CD14-positive monocyte (primary cell): Measurements from ENCODE around the gene BSND. TPM values are rescaled to one million over a fixed set of nuclear protein-coding genes. Genes with fewer than 3 reads are reported as not detected.
A peak's percentile ranks its signal among the peaks of the same experiment; 100 is the strongest.

Source experiments
- DNase-seq, 3 donors: peaks; one replicate each; pipeline ENCODE4 v3.0.0-alpha.2; 2011 to 2022
- H2AFZ ChIP-seq: 2 replicates; pipeline ENCODE4 v1.6.0; 2012; ENCODE audit warnings: mild to moderate bottlenecking, low read depth, low read length, inconsistent platforms; ENCODE audit not compliant: insufficient read depth, poor library complexity, severe bottlenecking
- H3K27ac ChIP-seq, 2 donors: 1 replicate in 1 of 2; 2 replicates in 1 of 2; pipeline ENCODE4 v1.5.1; 2012 to 2013; ENCODE audit warnings: low read length in 2 of 2, control low read depth in 1 of 2, inconsistent platforms in 1 of 2, low read depth in 1 of 2, mild to moderate bottlenecking in 1 of 2
- H3K27me3 ChIP-seq, 2 donors: one replicate each; pipeline versions ENCODE4 v1.6.0 to v1.6.1; 2011 to 2013; ENCODE audit warnings: low read length in 2 of 2; ENCODE audit not compliant: control insufficient read depth in 2 of 2, insufficient read depth in 2 of 2
- H3K36me3 ChIP-seq, 2 donors: replicated peaks in 1 of 2; 1 replicate in 1 of 2; 2 replicates in 1 of 2; pipeline versions ENCODE4 v1.5.1 to v1.6.1; 2012 to 2013; ENCODE audit warnings: low read length in 2 of 2, control low read depth in 1 of 2, inconsistent platforms in 1 of 2, mild to moderate bottlenecking in 1 of 2; ENCODE audit not compliant: insufficient read depth in 2 of 2, control insufficient read depth in 1 of 2
- H3K4me1 ChIP-seq, 2 donors: 1 replicate in 1 of 2; 2 replicates in 1 of 2; pipeline versions ENCODE4 v1.5.1 to v1.6.1; 2012 to 2013; ENCODE audit warnings: low read length in 2 of 2, control low read depth in 1 of 2, inconsistent platforms in 1 of 2, mild to moderate bottlenecking in 1 of 2, moderate library complexity in 1 of 2; ENCODE audit not compliant: insufficient read depth in 2 of 2, control insufficient read depth in 1 of 2
- H3K4me2 ChIP-seq: replicated peaks from 2 replicates; pipeline ENCODE3; 2012; ENCODE audit warnings: low read length, moderate library complexity, mild to moderate bottlenecking; ENCODE audit not compliant: poor library complexity, severe bottlenecking; ENCODE audit errors: extremely low read depth
- H3K4me3 ChIP-seq, 3 experiments: fragments of 200-600 bp in 1 of 3; sonication (generic) in 1 of 3; replicated peaks in 1 of 3; 1 replicate in 2 of 3; 2 replicates in 1 of 3; pipeline ENCODE4 v1.5.1; 2011 to 2013; ENCODE audit warnings: low read length in 3 of 3, mild to moderate bottlenecking in 3 of 3, control low read depth in 2 of 3, low read depth in 2 of 3, inconsistent platforms in 1 of 3, moderate library complexity in 1 of 3
- H3K79me2 ChIP-seq: 2 replicates; pipeline ENCODE4 v1.6.0; 2012; ENCODE audit warnings: mild to moderate bottlenecking, control low read depth, inconsistent platforms, low read length, moderate library complexity; ENCODE audit not compliant: insufficient read depth
- H3K9ac ChIP-seq: 2 replicates; pipeline ENCODE4 v1.6.0; 2017; ENCODE audit warnings: low read length, mild to moderate bottlenecking; ENCODE audit not compliant: insufficient read depth, poor library complexity, severe bottlenecking
- H3K9me3 ChIP-seq, 2 donors: replicated peaks in 1 of 2; 1 replicate in 1 of 2; 2 replicates in 1 of 2; pipeline versions ENCODE4 v1.5.1 to v1.6.1; 2012 to 2013; ENCODE audit warnings: low read length in 2 of 2, control low read depth in 1 of 2; ENCODE audit not compliant: control insufficient read depth in 1 of 2, insufficient read depth in 1 of 2
- H4K20me1 ChIP-seq: 2 replicates; pipeline ENCODE4 v1.6.0; 2012; ENCODE audit warnings: mild to moderate bottlenecking, low read length, control low read depth, moderate library complexity; ENCODE audit not compliant: insufficient read depth
- H3K27ac Mint-ChIP-seq, 7 donors: one replicate each; pipeline ENCODE4 v1.8.0; 2020; ENCODE audit warnings: mild to moderate bottlenecking in 7 of 7, mixed read lengths in 7 of 7, moderate library complexity in 6 of 7, inconsistent platforms in 2 of 7
- H3K27me3 Mint-ChIP-seq, 3 donors: one replicate each; pipeline ENCODE4 v1.8.0; 2021 to 2022; ENCODE audit warnings: low read depth in 3 of 3, mild to moderate bottlenecking in 3 of 3, mixed read lengths in 3 of 3, moderate library complexity in 3 of 3, inconsistent platforms in 1 of 3
- H3K36me3 Mint-ChIP-seq, 2 donors: one replicate each; pipeline ENCODE4 v1.8.0; 2020; ENCODE audit warnings: mixed read lengths in 2 of 2, inconsistent platforms in 1 of 2, mild to moderate bottlenecking in 1 of 2
- H3K4me1 Mint-ChIP-seq: one replicate; pipeline ENCODE4 v1.8.0; 2020; ENCODE audit warnings: mild to moderate bottlenecking, mixed read lengths
- H3K4me3 Mint-ChIP-seq, 2 donors: one replicate each; pipeline ENCODE4 v1.8.0; 2020; ENCODE audit warnings: mild to moderate bottlenecking in 2 of 2, mixed read lengths in 2 of 2, moderate library complexity in 1 of 2
- H3K9me3 Mint-ChIP-seq, 7 donors: one replicate each; pipeline ENCODE4 v1.8.0; 2020 to 2022; ENCODE audit warnings: mixed read lengths in 7 of 7, mild to moderate bottlenecking in 6 of 7, moderate library complexity in 6 of 7, inconsistent platforms in 2 of 7
- CTCF ChIP-seq: fragments of 200-600 bp; IDR thresholded peaks from one replicate; pipeline ENCODE4 v1.8.0; 2022; ENCODE audit warnings: antibody characterized with exemption, mild to moderate bottlenecking
- WGBS: methylation state at CpG from one replicate; pipeline ENCODE4 v1.1.5; 2013; ENCODE audit warnings: missing lambda C conversion rate; ENCODE audit not compliant: insufficient coverage; 5-methylcytosine and 5-hydroxymethylcytosine counted together
- intact Hi-C, 2 donors: fragments of 100-400 bp; cut with micrococcal nuclease; formaldehyde crosslinking; loops; one replicate each; pipeline versions ENCODE4 v1.15.0 to v1.15.1; 2023
- polyA plus RNA-seq, 3 donors: library from polyadenylated mRNA; depleted of rRNA in 1 of 3; unstranded in 2 of 3; stranded (reverse) in 1 of 3; fragments of 300-500 nt in 2 of 3; fragments of >200 nt in 1 of 3; fragmentation: Illumina TruSeq in 2 of 3; gene quantifications; 1 replicate in 2 of 3; 2 replicates in 1 of 3; pipeline ENCODE4 v1.2.3, GENCODE V29; 2012 to 2021

The BSND gene
- polyA plus RNA-seq, 3 donors: not detected

GRCh38 chr1:55046871-55047270, 48.1 kb downstream of the BSND start:
- H3K4me1 ChIP-seq: no peaks in the 10 kb centered on the region
- no peak overlapping the region for H3K9ac ChIP-seq
- no peaks in the 10 kb centered on the region for H3K36me3 ChIP-seq
- Mint-ChIP-seq H3K9me3 (peaks cover 0 to 1% (median 0%) of the 10 kb centered on the region in 7 donors), H3K4me1 (no peaks in the 10 kb centered on the region), H3K27me3 (peaks cover 10 to 29% (median 10%) of the 10 kb centered on the region in 3 donors), H3K4me3 (no peak overlapping the region), H3K27ac (peak overlapping the region in 2 of 7 donors; percentile 5 to 17), H3K36me3 (no peaks in the 10 kb centered on the region)
- H3K27ac ChIP-seq: no peak overlapping the region
- H4K20me1 ChIP-seq: no peaks in the 10 kb centered on the region
- WGBS: 90% methylated on average over 2 of the region's 4 CpGs
- no peak overlapping the region for H3K4me3 ChIP-seq
- H3K9me3 ChIP-seq: no peaks in the 10 kb centered on the region
- no peaks in the 10 kb centered on the region for H3K27me3 ChIP-seq
- intact Hi-C loops: no loop called here
- H3K4me2 ChIP-seq: no peak overlapping the region
- H3K79me2 ChIP-seq: no peaks in the 10 kb centered on the region
- H2AFZ ChIP-seq: no peak overlapping the region
- no peak for DNase-seq
- no peak for TF ChIP-seq CTCF

DNA sequence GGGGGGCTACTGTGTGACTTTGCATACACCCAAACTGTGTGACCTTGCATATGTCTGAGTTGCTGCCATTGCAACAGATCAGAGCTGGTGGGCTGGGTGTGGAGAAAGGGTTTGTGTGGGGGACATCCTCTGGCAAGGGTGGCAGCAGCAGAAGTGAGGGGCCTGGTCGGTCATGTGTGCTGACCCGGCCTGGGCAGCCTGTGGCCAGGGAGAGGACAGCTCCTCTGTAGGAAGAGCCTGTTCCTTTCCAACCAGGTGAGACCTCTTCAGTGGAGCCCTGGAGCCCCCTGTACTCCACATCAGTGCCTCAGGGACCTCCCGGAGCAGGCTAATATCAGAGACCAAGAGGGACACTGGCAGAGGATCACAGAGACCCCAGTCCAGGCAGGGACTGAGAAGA, 48.9 kb downstream of the BSND start:
- H3K27ac Mint-ChIP-seq: no peak overlapping the region
- Histone ChIP-seq H3K36me3 (no peaks in the 10 kb centered on the region), H3K4me3 (no peak overlapping the region), H4K20me1 (no peaks in the 10 kb centered on the region), H3K27ac (no peak overlapping the region), H2AFZ (no peak overlapping the region), H3K9me3 (no peaks in the 10 kb centered on the region), H3K27me3 (no peaks in the 10 kb centered on the region), H3K9ac (no peak overlapping the region), H3K79me2 (no peaks in the 10 kb centered on the region), H3K4me1 (peaks cover 0 to under 1% of the 10 kb centered on the region in 2 donors), H3K4me2 (no peak overlapping the region)
- H3K9me3 Mint-ChIP-seq: no peaks in the 10 kb centered on the region
- 100% methylated on average over 2 of the region's 3 CpGs for WGBS
- no peak for TF ChIP-seq CTCF
- intact Hi-C loops: no loop called here
- no peaks in the 10 kb centered on the region for H3K4me1 Mint-ChIP-seq
- H3K4me3 Mint-ChIP-seq: no peak overlapping the region
- H3K36me3 Mint-ChIP-seq: no peaks in the 10 kb centered on the region
- no peak for DNase-seq
- peaks cover 3 to 22% (median 4%) of the 10 kb centered on the region in 3 donors for H3K27me3 Mint-ChIP-seq
